GM18861 (cell line): ENCODE results near the gene TMEM176B.

ENCODE experiments used
- ATAC-seq: cut with Tn5 transposase; IDR thresholded peaks from one replicate; pipeline ENCODE4 v1.9.1; 2021; ENCODE audit not compliant: unreplicated experiment

TMEM176B gene

GRCh38 chr7:150754951-150755350 lies 45.2 kb downstream of the TMEM176B start:
- ATAC-seq, result no peak

DNA sequence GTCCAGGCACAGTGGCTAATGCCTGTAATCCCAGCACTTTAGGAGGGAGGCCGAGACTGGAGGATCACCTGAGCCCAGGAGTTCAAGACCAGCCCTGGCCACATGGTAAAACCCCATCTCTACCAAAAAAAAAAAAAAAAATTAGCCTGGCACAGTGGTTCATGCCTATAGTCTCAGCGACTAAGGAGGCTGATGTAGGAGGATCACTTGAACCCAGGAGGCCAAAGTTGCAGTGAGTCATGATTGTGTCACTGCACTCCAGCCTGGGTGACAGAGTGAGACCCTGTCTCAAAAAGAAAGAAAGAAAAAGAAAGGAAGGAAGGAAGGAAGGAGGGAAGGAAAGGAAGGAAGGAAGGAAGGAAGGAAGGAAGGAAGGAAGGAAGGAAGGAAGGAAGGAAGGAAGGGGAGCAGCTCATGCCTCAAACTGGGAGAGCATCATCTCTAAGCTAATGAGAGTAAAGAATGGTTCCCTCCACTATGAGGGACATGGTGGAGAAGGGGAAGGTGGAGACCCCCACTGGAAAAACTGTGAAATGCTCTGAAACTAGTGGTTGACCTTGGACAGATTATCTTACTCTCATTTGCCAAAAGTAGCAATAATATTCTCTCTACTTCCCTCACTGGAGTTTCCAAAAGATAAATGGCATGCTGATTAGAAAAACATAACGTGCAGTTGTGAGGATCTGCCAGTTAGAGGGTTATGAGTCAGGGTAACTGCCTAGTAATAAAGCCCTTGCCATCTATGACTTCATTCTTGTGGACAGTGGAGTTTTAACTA lies 46.1 kb downstream of the TMEM176B start:
- no peak for ATAC-seq

DNA sequence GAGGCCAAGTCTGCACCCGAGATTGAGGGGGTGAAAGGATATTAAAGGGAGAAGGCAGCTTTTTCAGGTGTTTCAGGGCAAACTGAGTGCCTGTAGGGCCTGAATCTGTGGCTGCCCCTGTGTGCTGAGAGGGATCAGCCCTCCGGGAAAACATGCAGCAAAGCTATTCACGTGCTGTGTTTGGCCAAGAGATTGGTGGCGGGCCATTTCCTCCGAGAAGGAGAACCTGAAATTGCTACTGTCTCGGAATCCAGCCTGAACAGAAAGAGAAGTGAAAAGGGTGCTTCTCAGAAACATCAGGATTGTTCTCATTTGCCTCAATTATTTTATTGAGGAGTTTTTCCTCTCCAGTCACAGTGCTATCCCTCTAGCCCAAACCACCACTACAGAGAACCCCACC lies 46.9 kb downstream of the TMEM176B start:
- no peak for ATAC-seq

- no peak for ATAC-seq
Observed at GRCh38 chr7:150751702-150752101, 48.5 kb downstream of the TMEM176B start.

- ATAC-seq, result no peak
Observed at GRCh38 chr7:150748376-150748775, 51.8 kb downstream of the TMEM176B start.

DNA sequence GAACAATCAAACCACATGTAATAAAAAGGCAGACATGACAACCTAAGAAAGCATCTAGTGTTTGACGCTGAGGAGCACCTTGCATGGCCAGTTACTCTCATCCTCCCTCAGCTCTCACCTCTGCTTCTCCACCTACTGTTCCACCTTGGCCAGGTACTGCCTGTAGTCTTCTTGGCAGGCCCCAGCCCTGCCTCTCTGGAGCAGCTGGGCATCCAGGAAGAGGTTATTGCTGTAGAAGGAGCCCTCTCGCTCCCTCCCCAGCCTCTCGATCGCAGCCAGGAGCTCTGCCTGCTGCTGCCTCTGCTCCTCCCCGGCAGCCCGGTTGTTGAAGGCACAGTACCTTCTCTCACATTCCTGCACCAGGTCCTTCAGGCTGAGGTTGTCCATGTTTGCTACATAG lies 53.2 kb downstream of the TMEM176B start:
- no peak for ATAC-seq

DNA sequence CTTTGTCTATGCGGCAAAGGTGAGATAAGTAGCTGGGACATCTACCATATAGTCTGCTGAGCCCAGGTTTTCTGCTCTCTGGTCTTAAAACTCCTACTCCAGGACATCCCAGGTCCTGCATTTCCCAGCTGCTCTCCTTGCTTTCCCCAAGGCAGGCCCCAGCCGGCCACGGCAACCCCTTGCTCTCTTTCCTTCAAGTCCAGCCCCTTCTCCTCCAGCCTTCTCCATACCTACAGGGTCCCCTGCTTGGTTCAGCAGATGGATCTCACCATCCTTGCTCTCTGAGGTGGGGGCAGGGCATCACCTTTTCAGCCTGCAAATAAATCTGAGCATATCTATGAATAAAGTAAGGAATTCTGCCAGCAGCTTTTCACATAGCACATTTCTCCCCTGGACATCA lies 54.3 kb downstream of the TMEM176B start:
- ATAC-seq, result no peak

- ATAC-seq, result no peak
Observed at GRCh38 chr7:150745086-150745485, 55.1 kb downstream of the TMEM176B start.

DNA sequence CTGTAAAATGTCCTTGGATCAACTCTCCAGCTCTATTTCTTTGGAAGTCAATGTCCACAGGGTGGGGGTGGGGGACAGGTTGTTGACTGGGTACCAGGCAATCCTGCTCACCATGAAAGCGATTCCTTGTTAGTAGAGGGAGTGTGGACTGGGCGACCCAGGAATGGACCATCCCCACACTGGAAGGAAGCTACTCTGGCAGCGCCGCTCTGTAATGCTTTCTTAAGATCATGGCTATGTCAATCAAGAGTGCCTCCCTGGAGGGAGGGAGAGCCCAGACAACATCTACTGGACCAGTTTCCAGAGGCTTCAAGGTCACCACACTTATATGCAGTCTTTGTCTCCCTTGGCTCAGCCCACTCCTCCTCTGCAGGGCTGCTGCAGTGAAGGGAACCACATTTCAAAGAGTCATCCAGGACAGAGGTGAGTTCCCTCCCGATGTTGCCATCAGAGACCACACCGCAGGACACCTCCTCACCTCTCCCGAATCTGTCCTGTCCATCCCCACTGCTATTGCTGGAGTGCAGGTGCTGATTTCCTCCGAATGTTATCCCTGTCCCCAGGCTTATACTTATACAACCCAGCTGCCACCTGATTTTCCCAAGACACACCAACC lies 56.0 kb downstream of the TMEM176B start:
- no peak for ATAC-seq

DNA sequence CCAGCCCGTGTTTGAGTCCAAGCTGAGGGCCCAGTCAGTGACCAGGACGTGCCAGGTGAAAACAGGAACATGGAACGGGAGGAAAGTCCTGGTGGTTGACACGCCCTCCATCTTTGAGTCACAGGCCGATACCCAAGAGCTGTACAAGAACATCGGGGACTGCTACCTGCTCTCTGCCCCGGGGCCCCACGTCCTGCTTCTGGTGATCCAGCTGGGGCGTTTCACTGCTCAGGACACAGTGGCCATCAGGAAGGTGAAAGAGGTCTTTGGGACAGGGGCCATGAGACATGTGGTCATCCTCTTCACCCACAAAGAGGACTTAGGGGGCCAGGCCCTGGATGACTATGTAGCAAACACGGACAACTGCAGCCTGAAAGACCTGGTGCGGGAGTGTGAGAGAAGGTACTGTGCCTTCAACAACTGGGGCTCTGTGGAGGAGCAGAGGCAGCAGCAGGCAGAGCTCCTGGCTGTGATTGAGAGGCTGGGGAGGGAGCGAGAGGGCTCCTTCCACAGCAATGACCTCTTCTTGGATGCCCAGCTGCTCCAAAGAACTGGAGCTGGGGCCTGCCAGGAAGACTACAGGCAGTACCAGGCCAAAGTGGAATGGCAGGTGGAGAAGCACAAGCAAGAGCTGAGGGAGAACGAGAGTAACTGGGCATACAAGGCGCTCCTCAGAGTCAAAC lies 57.7 kb downstream of the TMEM176B start:
- no peak for ATAC-seq
